HG03196 (cell line): ENCODE measurements around the gene LRP5.

Experiments used
- ATAC-seq: cut with Tn5 transposase; IDR thresholded peaks from one replicate; pipeline ENCODE4 v1.9.1; 2021; ENCODE audit not compliant: unreplicated experiment

Gene LRP5

DNA sequence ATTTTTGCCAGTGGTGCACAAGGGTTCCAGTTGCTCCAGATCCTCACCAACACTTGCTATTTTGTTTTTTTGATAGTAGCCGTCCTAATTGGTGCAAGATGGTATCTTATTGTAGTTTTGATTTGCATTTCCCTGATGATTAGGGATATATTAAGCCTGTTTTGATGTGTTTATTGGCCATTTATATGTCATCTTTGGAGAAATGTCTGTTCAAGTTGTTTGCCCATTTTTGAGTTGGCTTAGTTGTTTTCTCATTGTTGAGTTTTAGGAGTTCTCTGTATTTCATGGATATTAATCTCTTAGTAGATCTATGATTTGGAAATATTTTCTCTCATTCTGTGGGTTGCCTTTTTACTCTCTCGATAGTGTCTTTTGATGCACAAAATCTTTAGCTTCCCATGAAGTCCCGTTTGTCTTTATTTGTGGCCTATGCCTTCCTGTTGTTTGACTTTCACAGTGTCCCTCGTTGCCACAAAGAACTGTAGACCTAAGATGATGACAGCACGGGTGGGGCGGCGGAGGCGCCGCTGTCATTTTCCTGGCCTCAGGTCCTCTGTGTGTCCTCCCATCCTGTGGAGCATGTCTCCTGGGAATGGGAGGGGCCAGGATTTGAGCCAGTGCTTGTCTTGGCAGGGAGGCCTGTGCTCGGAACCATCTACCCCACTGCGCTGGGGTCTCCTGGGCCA lies 33.5 kb downstream of the LRP5 start:
- ATAC-seq: no peak

GRCh38 chr11:68346462-68346790 lies 34.0 kb downstream of the LRP5 start:
- ATAC-seq: no peak

GRCh38 chr11:68347345-68347744 lies 35.0 kb downstream of the LRP5 start:
- no peak for ATAC-seq

GRCh38 chr11:68347841-68348240 lies 35.5 kb downstream of the LRP5 start:
- ATAC-seq: no peak

DNA sequence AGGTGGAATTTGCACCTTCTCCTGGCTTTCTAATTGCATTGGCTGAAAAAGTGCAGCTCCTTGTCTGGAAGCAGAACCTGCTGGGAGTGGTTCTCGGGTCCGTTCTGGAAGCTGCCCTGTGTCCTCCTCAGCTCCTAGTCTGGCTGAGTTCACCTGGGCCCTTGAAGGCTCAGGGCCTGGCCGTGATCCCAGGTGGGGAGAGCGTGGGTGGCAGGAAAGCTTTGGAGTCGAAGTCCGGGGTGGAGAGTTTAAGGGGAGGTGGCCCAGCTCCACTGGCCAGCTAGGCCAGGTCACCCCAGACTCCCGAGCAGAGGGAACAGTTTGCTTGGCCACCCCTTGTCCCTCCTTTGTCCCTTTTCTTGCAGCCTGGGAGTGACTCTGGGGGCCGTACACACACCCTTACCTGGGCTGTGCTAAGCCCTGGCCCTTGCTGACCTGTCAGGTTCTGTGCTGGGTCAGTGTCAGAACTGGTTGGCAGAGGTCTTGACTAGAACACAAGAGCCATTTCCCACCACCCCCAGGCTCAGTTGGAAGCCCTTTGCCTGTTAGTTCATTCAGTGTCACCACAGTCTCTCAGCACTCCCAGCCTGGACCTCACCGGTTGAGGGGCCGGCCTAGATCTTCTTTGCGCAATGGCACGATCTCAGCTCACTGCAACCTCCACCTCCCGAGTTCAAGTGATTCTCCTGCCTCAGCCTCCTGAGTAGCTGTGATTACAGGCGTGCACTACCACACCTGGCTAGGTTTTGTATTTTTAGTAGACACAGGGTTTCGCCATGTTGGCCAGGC lies 37.3 kb downstream of the LRP5 start:
- ATAC-seq: no peak

- no peak for ATAC-seq
These were observed 38.5 kb downstream of the LRP5 start for GRCh38 chr11:68350759-68351449.

- no peak for ATAC-seq
These were observed 39.3 kb downstream of the LRP5 start for GRCh38 chr11:68351450-68352275.

DNA sequence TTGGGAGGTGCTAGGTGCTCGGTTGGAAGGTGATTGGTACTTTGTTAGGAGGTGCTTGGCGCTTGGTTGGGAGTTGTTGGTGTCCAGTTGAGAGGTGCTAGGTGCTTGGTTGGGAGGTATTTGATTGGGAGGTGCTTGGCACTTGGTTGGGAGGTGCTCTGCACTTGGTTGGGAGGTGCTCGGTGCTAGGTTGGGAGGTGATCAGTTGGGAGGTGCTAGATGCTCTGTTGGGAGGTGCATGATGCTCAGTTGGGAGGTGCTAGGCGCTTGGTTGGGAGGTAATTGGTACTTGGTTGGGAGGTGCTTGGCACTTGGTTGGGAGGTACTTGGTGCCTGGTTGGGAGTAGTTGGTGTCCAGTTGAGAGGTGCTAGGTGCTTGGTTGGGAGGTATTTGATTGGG lies 40.2 kb downstream of the LRP5 start:
- ATAC-seq: no peak

DNA sequence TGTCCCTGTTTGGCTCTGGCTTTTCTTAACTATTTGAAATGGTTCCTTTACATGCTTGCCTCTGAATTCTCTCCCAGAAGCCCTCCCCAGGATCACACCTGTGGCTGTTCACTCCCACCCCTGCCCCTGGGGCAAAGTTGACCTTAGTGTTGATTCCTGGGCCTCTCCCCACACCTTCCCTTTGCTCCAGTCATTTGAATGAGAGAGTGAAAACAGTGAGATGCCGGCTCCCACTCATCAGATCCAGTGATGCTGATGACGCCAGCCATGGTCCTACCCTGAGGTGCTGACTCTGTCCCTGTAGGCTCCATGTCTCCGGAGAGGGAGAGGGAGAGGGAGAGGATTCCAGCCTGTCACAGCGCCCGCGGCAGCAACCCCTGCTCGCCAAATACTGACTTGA lies 40.7 kb downstream of the LRP5 start:
- ATAC-seq: no peak

- ATAC-seq: no peak
These were observed 41.3 kb downstream of the LRP5 start for GRCh38 chr11:68353669-68354068.

DNA sequence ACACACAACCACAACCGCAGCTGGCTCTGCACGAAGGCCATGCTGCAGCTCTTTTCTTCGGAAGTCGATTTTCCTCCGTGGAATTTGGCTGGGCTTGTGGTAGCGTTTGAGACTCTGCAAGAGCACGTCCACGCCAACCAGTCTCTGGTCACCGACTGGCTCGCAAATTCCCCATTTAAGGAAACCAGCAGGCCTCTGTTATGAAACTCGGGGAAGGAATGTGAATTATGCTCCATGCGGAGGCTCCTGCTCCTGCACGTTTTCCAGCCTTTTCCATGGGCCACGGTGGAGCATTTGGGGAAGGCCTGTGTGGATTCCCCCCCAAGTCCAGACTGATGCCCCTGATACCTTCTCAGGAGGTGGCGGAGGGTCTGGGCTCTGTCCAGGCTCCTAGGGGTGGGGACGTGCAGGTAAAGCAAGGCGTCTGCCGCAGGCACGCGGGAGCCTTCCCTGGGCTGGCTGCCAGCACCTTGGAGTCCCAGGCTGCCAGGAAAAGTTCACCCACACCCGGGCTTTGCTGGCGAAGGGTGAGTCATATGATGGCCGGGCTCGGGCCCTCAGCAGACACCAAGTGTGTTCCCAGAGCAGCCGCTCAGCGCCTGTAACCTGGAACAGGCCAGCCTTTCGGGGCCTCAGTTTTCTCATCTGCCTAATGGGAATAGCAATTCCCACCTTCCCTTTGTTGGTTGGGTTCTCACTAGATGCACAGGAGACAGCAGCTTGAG lies 41.9 kb downstream of the LRP5 start:
- ATAC-seq: no peak

DNA sequence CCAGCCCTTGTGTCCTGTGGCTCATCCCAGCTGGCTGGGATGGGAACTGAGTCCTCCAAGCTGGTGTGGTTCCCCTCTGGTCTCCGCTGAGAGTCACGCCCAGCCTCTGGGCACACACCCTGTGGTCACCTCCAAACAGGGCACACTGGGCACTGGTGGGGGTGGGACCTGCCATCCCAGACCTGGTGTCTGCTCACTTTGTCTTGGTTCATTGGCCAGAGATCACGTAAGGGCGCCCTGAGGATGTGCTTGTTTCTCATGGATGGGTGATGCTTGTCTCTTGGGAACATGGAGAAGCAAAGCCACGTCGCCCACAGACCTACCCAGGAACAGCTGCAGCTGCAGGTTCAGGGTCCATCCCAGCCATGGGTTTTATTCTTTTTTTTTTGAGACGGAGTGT lies 43.1 kb downstream of the LRP5 start:
- no peak for ATAC-seq

GRCh38 chr11:68357568-68357967 lies 45.2 kb downstream of the LRP5 start:
- no peak for ATAC-seq

- ATAC-seq: no peak
These were observed 46.0 kb downstream of the LRP5 start for GRCh38 chr11:68358416-68358815.

GRCh38 chr11:68361702-68362101 lies 49.3 kb downstream of the LRP5 start:
- ATAC-seq: no peak

DNA sequence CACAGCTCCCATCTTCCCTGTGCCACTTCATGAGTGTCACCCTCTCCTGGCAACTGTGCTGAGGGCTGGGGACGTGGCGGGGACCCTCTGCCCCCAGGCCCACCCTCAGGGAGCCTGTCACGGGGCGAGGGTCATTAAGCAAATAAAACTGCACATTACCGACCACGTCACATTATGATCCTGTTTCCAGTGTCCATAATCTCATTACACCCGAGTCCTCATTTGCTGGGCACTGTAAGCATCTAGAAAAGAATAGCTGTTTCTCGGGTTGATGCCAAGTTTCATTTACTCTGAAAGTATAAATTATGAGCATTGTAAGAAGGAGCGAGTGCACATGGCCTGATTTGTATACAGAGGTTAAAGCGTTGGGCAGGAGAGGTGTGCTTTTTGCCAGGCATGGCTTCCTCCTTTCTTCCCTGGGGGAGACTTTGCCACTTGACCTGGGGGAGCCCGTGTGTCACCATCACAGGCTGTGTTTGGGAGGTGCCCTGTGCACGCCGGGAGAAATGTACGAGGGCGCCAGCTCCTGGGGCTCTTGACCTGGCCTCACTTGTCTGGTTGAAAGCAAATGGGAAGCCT lies 50.5 kb downstream of the LRP5 start:
- no peak for ATAC-seq

GRCh38 chr11:68363776-68364175 lies 51.4 kb downstream of the LRP5 start:
- ATAC-seq: no peak

GRCh38 chr11:68364581-68364980 lies 52.2 kb downstream of the LRP5 start:
- no peak for ATAC-seq

DNA sequence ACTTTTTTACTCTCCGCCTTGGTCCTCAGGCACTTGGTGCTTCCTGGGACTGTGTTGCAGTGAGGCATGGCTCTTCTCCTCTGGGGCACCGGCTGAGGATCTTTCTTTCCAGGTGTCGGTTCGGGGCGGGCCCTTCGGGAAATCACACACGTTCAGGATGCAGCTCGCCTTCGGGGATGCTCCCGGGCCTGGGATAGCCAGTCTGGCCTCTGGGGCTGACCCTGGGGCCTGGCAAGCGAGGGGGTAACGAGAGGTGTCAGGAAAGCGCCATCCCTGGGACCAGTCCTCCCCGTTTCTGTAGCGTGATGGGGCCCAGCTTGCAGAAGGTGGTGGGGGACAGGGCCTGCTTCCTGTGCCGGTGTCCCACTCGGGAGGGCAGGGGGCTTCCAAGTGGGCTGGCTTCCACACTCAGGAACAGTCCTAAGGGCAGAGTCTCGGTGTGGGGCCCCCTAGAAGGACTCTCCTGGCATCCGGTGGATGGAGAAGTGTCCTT lies 53.6 kb downstream of the LRP5 start:
- no peak for ATAC-seq

- no peak for ATAC-seq
These were observed 54.9 kb downstream of the LRP5 start for GRCh38 chr11:68367252-68367651.
